Body of pancreas (tissue), 4 donors: ENCODE results near the gene PCDHGB5.

Experiments used
- CTCF ChIP-seq, 7 experiments: fragments of 450-650 bp in 4 of 7; fragments of 200-600 bp in 3 of 7; sonication (generic) in 3 of 7; IDR thresholded peaks; one replicate each; pipeline ENCODE4 v1.5.1; 2016 to 2019; ENCODE audit warnings: antibody characterized with exemption in 7 of 7
- POLR2A ChIP-seq, 3 donors: fragments of 450-650 bp; IDR thresholded peaks; one replicate each; pipeline ENCODE4 v1.6.1; 2016; ENCODE audit warnings: antibody characterized with exemption in 3 of 3, mild to moderate bottlenecking in 2 of 3

- TF ChIP-seq POLR2A (IDR thresholded peaks at IDR 0.05): no peak
- no peak for TF ChIP-seq CTCF (IDR thresholded peaks at IDR 0.05)
These were observed 41.8 kb downstream of the PCDHGB5 start for GRCh38 chr5:141439411-141440141.
